SK-N-SH (cell line): ENCODE data around the gene HCAR2. TPM values are rescaled to one million over a fixed set of nuclear protein-coding genes. Genes with fewer than 3 reads are reported as not detected.

ENCODE experiments used
- CTCF ChIA-PET: fragments of 300-600, 350-600 bp; formaldehyde crosslinking; extraction: SDS; loops from one replicate; lab custom pipeline; 2021; lab: Yijun Ruan, JAX
- POLR2A ChIA-PET: fragments of 350-600 bp; sonication (Branson Sonifier 250); formaldehyde crosslinking; extraction: SDS; loops from one replicate; lab custom pipeline; 2020; ENCODE audit warnings: antibody characterized with exemption, inconsistent platforms; lab: Yijun Ruan, JAX
- DNase-seq: peaks from one replicate; pipeline ENCODE4 v3.0.0; 2012
- H2AFZ ChIP-seq: fragments of 200-600 bp; sonication (generic); 2 replicates; pipeline ENCODE4 v1.8.1; 2016; ENCODE audit warnings: antibody characterized with exemption, mild to moderate bottlenecking, low read depth
- H3F3A ChIP-seq: fragments of 200-600 bp; sonication (generic); replicated peaks from 2 replicates; pipeline ENCODE3; 2016; ENCODE audit warnings: antibody characterized with exemption, mild to moderate bottlenecking; ENCODE audit not compliant: insufficient read depth
- H3K27ac ChIP-seq, 2 experiments: fragments of 200-500 bp in 1 of 2; fragments of 200-600 bp in 1 of 2; sonication (Bioruptor generic) in 1 of 2; sonication (generic), shearing (Covaris generic) in 1 of 2; 2 replicates each; pipeline versions ENCODE4 v1.5.1 to v1.6.1; 2014 to 2016; ENCODE audit warnings: low read depth in 2 of 2, inconsistent platforms in 1 of 2, low read length in 1 of 2, mild to moderate bottlenecking in 1 of 2, mixed read lengths in 1 of 2
- H3K27me3 ChIP-seq: fragments of 200-600 bp; sonication (generic), shearing (Covaris generic); 2 replicates; pipeline ENCODE4 v1.6.1; 2016; ENCODE audit warnings: mixed run types; ENCODE audit not compliant: insufficient read depth
- H3K36me3 ChIP-seq, 2 experiments: fragments of 200-500 bp in 1 of 2; fragments of 200-600 bp in 1 of 2; sonication (Bioruptor generic) in 1 of 2; sonication (generic) in 1 of 2; replicated peaks in 1 of 2; 2 replicates each; pipeline versions ENCODE3 to v1.5.1; 2014 to 2016; ENCODE audit warnings: low read length in 1 of 2, mild to moderate bottlenecking in 1 of 2; ENCODE audit not compliant: insufficient read depth in 2 of 2, control insufficient read depth in 1 of 2
- H3K4me1 ChIP-seq, 2 experiments: fragments of 200-500 bp in 1 of 2; fragments of 200-600 bp in 1 of 2; sonication (Bioruptor generic) in 1 of 2; sonication (generic), shearing (Covaris generic) in 1 of 2; 2 replicates each; pipeline versions ENCODE4 v1.5.1 to v1.6.1; 2014 to 2016; ENCODE audit warnings: low read depth in 1 of 2, low read length in 1 of 2, mixed run types in 1 of 2; ENCODE audit not compliant: insufficient read depth in 2 of 2, control insufficient read depth in 1 of 2
- H3K4me2 ChIP-seq: fragments of 200-600 bp; sonication (generic), shearing (Covaris generic); 2 replicates; pipeline ENCODE4 v1.6.1; 2017; ENCODE audit warnings: mixed run types
- H3K4me3 ChIP-seq, 2 experiments: fragments of 200-500 bp in 1 of 2; fragments of 200-600 bp in 1 of 2; sonication (Bioruptor generic) in 1 of 2; sonication (generic), shearing (Covaris generic) in 1 of 2; 2 replicates each; pipeline versions ENCODE4 v1.5.1 to v1.8.1; 2014 to 2016; ENCODE audit warnings: low read depth in 2 of 2, inconsistent platforms in 1 of 2, low read length in 1 of 2, mild to moderate bottlenecking in 1 of 2, mixed read lengths in 1 of 2, moderate library complexity in 1 of 2
- H3K79me2 ChIP-seq: fragments of 200-600 bp; sonication (generic); 2 replicates; pipeline ENCODE4 v1.8.1; 2017; ENCODE audit warnings: mild to moderate bottlenecking; ENCODE audit not compliant: insufficient read depth
- H3K9ac ChIP-seq: fragments of 200-600 bp; sonication (generic); 2 replicates; pipeline ENCODE4 v1.6.1; 2017; ENCODE audit warnings: mixed run types
- H3K9me2 ChIP-seq: fragments of 200-600 bp; sonication (generic); 2 replicates; pipeline ENCODE4 v1.6.1; 2017; ENCODE audit warnings: mixed run types
- H3K9me3 ChIP-seq: fragments of 200-600 bp; sonication (generic); 2 replicates; pipeline ENCODE4 v1.6.1; 2017; ENCODE audit warnings: mixed run types, mild to moderate bottlenecking, moderate library complexity
- H4K20me1 ChIP-seq: fragments of 200-600 bp; sonication (generic); 2 replicates; pipeline ENCODE4 v1.6.1; 2017; ENCODE audit warnings: mild to moderate bottlenecking, mixed run types; ENCODE audit not compliant: insufficient read depth
- CTCF ChIP-seq: fragments of 200-600 bp; sonication (generic); IDR thresholded peaks from 2 replicates; pipeline ENCODE4 v1.6.1; 2017; ENCODE audit warnings: antibody characterized with exemption, mild to moderate bottlenecking, moderate library complexity
- FOSL2 ChIP-seq: IDR thresholded peaks from 2 replicates; pipeline ENCODE4 v1.4.0; 2012; ENCODE audit warnings: low read depth, mild to moderate bottlenecking, moderate library complexity, borderline replicate concordance
- FOXJ3 ChIP-seq: sonication (generic); formaldehyde crosslinking; IDR thresholded peaks from 2 replicates; pipeline ENCODE4 v1.5.1; 2020; ENCODE audit warnings: mild to moderate bottlenecking, missing genetic modification reagents
- FOXM1 ChIP-seq: IDR thresholded peaks from 2 replicates; pipeline ENCODE4 v1.4.0; 2012; ENCODE audit warnings: low read depth, mild to moderate bottlenecking
- GATA2 ChIP-seq: sonication (generic); formaldehyde crosslinking; IDR thresholded peaks from 2 replicates; pipeline ENCODE4 v1.5.0; 2020; ENCODE audit warnings: mild to moderate bottlenecking, missing genetic modification reagents
- IRF3 ChIP-seq: fragments of 150-350 bp; IDR thresholded peaks from 2 replicates; pipeline ENCODE4 v1.6.1; 2016; ENCODE audit warnings: mild to moderate bottlenecking, low read depth, low read length
- JUND ChIP-seq: IDR thresholded peaks from 2 replicates; pipeline ENCODE4 v1.4.0; 2012
- NFIC ChIP-seq: IDR thresholded peaks from 2 replicates; pipeline ENCODE4 v1.4.0; 2012; ENCODE audit warnings: borderline replicate concordance
- SIN3A ChIP-seq: IDR thresholded peaks from 2 replicates; pipeline ENCODE4 v1.6.1; 2012; ENCODE audit warnings: low read depth, mild to moderate bottlenecking, low read length, moderate library complexity, borderline replicate concordance
- SMC3 ChIP-seq: IDR thresholded peaks from 2 replicates; pipeline ENCODE4 v1.6.1; 2012; ENCODE audit warnings: low read depth, low read length, improper control_type of control experiment
- TAF1 ChIP-seq: IDR thresholded peaks from 2 replicates; pipeline ENCODE4 v1.6.1; 2012; ENCODE audit warnings: low read depth, mild to moderate bottlenecking, low read length, moderate library complexity, borderline replicate concordance
- TCF12 ChIP-seq: IDR thresholded peaks from 2 replicates; pipeline ENCODE4 v1.4.0; 2012
- USF2 ChIP-seq: fragments of 150-350 bp; IDR thresholded peaks from 2 replicates; pipeline ENCODE4 v1.6.1; 2017; ENCODE audit warnings: antibody characterized with exemption, low read length, low read depth, borderline replicate concordance
- WGBS: methylation state at CpG from one replicate; pipeline ENCODE4 v1.1.6; 2017; ENCODE audit warnings: low lambda C conversion rate; 5-methylcytosine and 5-hydroxymethylcytosine counted together
- polyA plus RNA-seq, 3 experiments: library from polyadenylated mRNA; depleted of rRNA; stranded (reverse); fragments of >200 nt; gene quantifications; 2 replicates each; pipeline ENCODE4 v1.2.3, GENCODE V29; 2012
- TF ChIP-seq, protein P1 (sequence below): IDR thresholded peaks from 2 replicates; pipeline ENCODE4; 2012
- TF ChIP-seq, protein P2 (sequence below): IDR thresholded peaks from 2 replicates; pipeline ENCODE4 v1.4.0; 2012; ENCODE audit warnings: low read depth, borderline replicate concordance
- TF ChIP-seq, protein P3 (sequence below): IDR thresholded peaks from 2 replicates; pipeline ENCODE4 v1.4.0; 2012; ENCODE audit warnings: low read depth, borderline replicate concordance

The HCAR2 gene
- polyA plus RNA-seq, 1 of the 3 experiments (the other 2 are of a cell fraction) = not detected

GRCh38 chr12:122672515-122672914 is 30.6 kb downstream of the HCAR2 start:
- Histone ChIP-seq H3K36me3 (no peaks in the 10 kb centered on the region), H3K27me3 (no peaks in the 10 kb centered on the region), H2AFZ (no peak overlapping the region), H4K20me1 (no peaks in the 10 kb centered on the region), H3K9ac (no peak overlapping the region), H3K4me2 (no peak overlapping the region), H3K79me2 (no peaks in the 10 kb centered on the region), H3K4me3 (no peak overlapping the region), H3K27ac (no peak overlapping the region), H3F3A (peaks cover 14% of the 10 kb centered on the region), H3K9me3 (no peaks in the 10 kb centered on the region), H3K9me2 (no peaks in the 10 kb centered on the region), H3K4me1 (peaks cover 0 to 5% of the 10 kb centered on the region in 2 experiments; a peak in 1 of 4 replicates)
- TF ChIP-seq, protein P1, sequence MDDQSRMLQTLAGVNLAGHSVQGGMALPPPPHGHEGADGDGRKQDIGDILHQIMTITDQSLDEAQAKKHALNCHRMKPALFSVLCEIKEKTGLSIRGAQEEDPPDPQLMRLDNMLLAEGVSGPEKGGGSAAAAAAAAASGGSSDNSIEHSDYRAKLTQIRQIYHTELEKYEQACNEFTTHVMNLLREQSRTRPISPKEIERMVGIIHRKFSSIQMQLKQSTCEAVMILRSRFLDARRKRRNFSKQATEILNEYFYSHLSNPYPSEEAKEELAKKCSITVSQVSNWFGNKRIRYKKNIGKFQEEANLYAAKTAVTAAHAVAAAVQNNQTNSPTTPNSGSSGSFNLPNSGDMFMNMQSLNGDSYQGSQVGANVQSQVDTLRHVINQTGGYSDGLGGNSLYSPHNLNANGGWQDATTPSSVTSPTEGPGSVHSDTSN = no peak
- no peak for TF ChIP-seq JUND
- no peak for TF ChIP-seq TCF12
- TF ChIP-seq SIN3A = no peak
- TF ChIP-seq GATA2 (CRISPR knock-in tag) = no peak
- TF ChIP-seq SMC3 = no peak
- TF ChIP-seq FOXM1 = no peak
- 84% methylated on average over 2 of the region's 2 CpGs for WGBS
- POLR2A ChIA-PET = no interaction called here
- no peak for DNase-seq
- CTCF ChIA-PET = no interaction called here

DNA sequence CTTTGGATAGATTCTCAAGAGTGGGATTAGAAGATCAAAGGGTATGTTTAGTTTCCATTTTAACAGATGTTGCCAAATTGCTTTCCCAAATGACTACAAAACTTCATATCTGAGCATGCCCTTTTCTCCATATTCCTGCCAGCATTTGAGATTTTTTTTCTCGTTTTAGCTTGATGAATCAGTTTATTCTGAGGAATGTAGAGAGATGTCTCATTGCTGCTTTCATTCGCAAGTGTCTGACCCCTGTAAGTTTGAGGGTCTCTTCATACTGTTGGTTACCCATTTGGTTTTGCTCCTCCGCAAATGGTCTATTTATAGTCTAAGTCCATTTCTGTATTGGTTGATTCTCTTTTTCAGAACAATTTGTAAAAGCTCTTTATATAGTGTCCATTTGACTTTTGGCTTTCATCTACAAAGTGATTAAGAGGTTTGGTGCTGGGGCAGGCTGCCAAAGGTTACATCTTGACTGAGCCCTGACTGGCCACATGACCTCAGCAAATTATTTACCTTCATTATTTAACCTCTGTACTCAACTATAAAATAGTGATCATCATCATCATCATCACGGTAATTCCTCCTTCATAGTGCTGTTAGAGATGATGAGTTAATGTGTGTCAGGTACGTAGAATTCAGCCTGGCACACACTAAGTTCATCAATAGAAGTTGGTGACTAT is 33.6 kb downstream of the HCAR2 start:
- H3K4me1 ChIP-seq = peaks cover 0 to 5% of the 10 kb centered on the region in 2 experiments; a peak in 1 of 4 replicates
- ChIA-PET POLR2A (interaction anchor here (0.7 kb wide), 1 partner anchor 10 kb away, joined by 4 read pairs; no protein-coding TSS in a partner anchor), CTCF (no interaction called here)
- no peak overlapping the region for H2AFZ ChIP-seq
- no peaks in the 10 kb centered on the region for H3K79me2 ChIP-seq
- H3K36me3 ChIP-seq = no peaks in the 10 kb centered on the region
- WGBS = 38% methylated on average over 5 of the region's 5 CpGs
- H3F3A ChIP-seq = peaks cover 14% of the 10 kb centered on the region
- no peaks in the 10 kb centered on the region for H3K9me2 ChIP-seq
- H4K20me1 ChIP-seq = no peaks in the 10 kb centered on the region
- no peak for TF ChIP-seq CTCF
- no peak for TF ChIP-seq SMC3
- no peak for TF ChIP-seq TAF1
- no peak for TF ChIP-seq FOXJ3 (CRISPR knock-in tag)
- TF ChIP-seq, protein P2, sequence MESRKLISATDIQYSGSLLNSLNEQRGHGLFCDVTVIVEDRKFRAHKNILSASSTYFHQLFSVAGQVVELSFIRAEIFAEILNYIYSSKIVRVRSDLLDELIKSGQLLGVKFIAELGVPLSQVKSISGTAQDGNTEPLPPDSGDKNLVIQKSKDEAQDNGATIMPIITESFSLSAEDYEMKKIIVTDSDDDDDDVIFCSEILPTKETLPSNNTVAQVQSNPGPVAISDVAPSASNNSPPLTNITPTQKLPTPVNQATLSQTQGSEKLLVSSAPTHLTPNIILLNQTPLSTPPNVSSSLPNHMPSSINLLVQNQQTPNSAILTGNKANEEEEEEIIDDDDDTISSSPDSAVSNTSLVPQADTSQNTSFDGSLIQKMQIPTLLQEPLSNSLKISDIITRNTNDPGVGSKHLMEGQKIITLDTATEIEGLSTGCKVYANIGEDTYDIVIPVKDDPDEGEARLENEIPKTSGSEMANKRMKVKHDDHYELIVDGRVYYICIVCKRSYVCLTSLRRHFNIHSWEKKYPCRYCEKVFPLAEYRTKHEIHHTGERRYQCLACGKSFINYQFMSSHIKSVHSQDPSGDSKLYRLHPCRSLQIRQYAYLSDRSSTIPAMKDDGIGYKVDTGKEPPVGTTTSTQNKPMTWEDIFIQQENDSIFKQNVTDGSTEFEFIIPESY = no peak
- peak; percentile 27; the same call in 1 of the 2 replicates for TF ChIP-seq FOSL2
- TF ChIP-seq IRF3 = no peak
- TF ChIP-seq TCF12 = peak; percentile 37; the same call in 1 of the 2 replicates
- no peak for TF ChIP-seq USF2
- TF ChIP-seq NFIC = peak; percentile 57
- peak; percentile 27; the same call in 1 of the 2 replicates for TF ChIP-seq JUND
- TF ChIP-seq, protein P3, sequence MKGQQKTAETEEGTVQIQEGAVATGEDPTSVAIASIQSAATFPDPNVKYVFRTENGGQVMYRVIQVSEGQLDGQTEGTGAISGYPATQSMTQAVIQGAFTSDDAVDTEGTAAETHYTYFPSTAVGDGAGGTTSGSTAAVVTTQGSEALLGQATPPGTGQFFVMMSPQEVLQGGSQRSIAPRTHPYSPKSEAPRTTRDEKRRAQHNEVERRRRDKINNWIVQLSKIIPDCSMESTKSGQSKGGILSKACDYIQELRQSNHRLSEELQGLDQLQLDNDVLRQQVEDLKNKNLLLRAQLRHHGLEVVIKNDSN = 0 out of 2 replicates have a peak, but pooled peaks have one; percentile 41
- TF ChIP-seq, all 33 proteins: peak for 5
- Histone ChIP-seq H3K9ac (no peak overlapping the region), H3K27ac (peak overlapping the region in 1 of 2 experiments; percentile 71; a peak in 2 of 4 replicates), H3K4me3 (no peak overlapping the region), H3K4me2 (peak overlapping the region; percentile 60), H3K9me3 (no peaks in the 10 kb centered on the region), H3K27me3 (no peaks in the 10 kb centered on the region)
- DNase-seq = no peak
